Activated CD4-positive, CD25-positive, alpha-beta regulatory T cell treated with anti-CD3 and anti-CD28 coated beads, Interleukin-2, amount 50 U/mL, for 16 hours (primary cell): ENCODE results near the gene KCNT1.

ENCODE experiments used
- DNase-seq: peaks from one replicate; pipeline ENCODE4 v3.0.0-alpha.2; 2020; ENCODE audit warnings: low read depth, low spot score

The KCNT1 gene

DNA sequence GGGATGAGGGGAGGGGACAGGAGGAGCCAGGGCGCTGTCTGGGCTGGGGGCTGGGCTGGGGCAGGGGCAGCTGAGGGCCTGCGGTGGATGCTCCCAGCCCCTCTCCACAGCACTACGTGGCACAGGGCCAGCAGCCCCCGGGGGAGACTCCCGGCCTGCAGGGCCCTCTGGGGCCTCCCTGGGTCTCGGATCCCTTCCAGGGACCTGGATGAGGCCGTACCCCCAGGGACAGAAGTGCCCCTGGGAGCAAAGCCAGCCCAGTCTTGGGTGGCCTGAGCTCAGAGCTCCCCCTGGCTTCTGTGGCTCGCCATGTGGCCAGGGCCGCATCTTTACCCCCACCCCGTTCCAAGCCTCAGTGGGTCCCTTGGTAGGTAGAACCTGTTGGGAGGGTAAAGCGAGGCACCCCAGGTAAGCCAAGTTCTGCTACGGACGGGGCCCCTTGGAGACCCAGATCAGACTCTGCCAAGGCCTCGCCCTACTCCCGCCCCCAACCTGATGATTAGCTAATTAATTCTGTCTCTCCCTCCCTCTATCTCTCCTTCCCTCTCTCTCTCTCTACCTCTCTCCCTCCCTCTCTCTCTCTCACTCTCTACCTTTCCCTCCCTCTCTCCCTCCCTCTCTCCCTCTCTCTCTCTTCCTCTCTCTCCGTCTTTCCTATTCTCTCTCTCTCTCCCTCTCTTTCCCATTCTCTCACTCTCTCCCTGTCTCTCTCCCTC lies 24.3 kb downstream of the KCNT1 start:
- no peak for DNase-seq

DNA sequence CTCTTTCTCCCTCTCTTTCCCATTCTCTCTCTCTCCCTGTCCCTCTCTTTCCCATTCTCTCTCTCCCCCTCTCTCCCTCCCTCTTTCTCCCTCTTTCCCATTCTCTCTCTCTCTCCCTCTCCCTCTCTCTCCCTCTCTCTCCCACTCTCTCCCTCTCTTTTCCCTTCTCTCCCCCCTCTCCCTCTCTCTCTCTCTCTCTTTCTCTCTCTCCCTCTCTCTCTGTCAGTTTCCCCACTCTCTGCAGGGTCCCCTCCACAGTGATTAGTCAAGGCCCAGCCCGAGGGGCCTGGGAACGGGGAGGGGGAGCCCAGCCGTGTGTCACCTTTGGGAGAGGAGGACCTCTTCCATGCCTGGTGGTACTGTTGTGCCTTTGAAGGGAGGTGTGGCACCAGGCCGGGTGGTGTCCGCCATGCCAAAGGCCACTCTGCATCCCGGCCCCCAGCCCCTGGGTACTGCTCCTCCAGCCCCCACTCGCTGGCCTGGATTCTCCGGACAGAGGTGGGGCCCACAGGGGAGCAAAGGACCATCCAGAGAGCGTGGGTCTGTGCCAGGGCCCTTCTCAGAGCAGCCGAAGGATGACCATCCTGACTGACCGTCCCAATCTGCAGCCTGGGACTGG lies 25.4 kb downstream of the KCNT1 start:
- DNase-seq: no peak

DNA sequence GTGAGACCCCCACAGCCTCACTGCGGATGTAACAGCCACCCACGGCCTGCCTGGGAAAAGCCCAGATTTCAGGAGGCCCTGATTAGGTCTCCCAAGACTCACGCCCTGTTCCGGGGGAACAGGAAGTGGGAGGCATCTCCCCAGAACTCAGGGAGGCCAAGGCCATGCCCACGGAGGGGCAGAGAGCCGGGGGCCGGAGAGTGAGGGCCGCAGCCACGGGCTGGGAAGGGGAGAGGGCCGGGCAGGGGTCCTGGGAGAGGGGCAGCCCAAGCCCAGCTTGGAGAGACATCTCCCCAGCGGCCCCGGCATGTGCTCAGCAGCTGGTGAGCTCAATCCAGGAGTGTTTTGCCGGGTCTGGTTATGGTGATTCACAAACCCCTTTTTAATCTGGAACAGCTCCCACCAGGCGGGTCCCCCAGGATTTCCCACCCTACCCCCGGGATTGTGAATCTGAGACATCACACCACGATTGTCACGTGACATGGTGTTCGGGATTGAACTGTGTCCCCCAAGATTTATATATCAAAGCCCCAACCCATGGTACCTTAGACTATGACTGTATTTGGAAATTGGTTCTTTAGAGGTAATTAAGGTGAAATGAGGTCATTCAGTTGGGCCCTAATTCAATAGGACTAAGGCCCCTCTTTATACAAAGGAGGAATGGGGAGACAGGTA lies 26.6 kb downstream of the KCNT1 start:
- no peak for DNase-seq

DNA sequence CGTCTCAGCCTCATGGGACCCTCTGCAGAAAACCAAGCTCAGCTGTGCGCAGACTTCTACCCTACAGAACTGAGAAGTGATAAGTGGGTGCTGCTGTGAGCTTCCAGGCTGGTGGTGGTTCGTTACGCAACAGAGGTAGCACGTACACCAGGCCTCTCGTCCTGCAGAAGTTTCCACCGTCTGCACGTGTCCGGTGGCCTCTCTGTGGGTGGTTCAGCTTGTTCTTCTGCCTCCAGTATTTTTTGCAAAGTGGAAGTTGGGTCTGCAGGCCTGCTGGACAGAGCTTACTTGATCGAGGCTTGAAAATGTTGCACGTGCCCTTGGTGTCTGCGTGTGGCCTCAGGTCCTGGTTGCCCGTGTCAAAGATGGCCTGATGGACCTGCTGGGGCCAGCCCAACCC lies 27.5 kb downstream of the KCNT1 start:
- DNase-seq: no peak

DNA sequence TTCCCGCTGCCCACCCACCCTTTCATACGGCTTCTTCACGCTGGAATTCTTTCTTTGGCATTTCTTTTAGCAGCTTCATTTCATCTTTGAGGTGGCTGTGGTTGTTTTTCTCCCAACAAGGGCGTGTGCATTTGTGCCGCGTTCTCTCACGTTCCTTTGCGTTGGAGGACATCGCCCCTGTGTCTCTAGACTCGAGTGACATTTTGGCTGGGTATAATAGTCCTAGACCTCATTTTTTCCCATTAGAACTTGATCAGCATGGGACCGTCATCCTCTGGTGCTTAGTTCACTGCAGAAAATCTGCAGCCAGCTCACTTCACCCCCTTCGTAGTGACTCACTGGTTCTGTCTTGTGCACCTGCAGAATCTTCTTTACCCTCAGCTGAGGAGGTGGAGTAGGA lies 29.5 kb downstream of the KCNT1 start:
- DNase-seq: no peak

DNA sequence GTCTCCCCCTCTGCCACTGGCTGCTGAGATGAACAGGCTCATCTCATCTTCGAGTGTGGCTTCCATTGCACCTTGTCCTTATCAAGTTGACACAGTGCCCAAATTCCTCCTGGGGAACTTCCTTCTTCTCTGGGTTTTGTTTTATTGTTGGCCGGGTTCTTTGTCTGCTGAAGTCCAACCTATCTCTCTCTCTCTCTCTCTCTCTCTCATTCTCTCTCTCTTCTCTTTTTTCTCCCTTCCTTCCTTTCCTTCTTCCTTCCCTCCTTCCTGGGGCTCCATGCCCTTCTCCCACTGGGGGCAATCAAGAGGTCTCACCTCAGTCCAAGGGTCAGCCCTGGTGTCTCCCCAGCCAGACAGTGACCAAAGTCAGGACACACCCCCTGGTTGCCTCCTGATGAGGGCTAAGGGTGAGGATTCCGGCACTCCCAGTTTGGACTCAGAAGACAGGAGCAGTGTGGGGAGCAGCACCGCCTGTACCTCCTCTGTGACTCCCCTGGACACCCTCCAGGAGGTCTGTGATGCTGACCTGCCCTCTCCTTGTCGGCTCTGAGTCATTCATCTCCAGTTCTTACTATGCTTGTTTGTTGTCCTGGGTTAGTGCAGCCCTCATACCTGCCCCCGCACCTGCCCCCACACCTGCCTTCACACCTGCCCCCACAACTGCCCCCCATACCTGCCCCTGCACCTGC lies 30.7 kb downstream of the KCNT1 start:
- no peak for DNase-seq

DNA sequence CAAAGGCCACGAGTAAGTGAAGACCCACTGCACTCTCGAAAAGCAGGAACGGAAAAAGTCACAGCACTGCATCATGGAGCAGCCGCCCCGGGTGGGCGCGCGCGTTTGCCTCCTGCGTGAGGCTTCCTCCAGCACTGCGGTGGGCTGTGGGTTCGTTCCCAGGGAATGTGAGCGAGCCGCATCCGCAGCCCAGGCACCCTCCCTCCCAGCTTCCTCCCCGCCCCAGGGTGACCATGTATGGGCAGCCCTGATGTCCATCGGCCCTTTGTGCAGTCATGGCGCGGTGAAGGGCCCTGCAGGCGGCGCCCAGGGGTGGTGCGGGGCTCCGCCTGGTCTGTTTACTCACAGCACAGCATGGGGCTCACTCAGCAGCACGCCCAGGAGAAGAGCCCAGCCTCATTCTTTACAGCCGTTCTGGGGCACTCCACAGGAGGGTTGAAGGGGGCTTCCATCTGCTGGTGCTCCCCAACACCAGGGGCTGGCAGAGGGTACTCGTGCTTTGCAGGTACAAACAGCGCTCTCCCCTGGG lies 32.7 kb downstream of the KCNT1 start:
- DNase-seq: no peak

DNA sequence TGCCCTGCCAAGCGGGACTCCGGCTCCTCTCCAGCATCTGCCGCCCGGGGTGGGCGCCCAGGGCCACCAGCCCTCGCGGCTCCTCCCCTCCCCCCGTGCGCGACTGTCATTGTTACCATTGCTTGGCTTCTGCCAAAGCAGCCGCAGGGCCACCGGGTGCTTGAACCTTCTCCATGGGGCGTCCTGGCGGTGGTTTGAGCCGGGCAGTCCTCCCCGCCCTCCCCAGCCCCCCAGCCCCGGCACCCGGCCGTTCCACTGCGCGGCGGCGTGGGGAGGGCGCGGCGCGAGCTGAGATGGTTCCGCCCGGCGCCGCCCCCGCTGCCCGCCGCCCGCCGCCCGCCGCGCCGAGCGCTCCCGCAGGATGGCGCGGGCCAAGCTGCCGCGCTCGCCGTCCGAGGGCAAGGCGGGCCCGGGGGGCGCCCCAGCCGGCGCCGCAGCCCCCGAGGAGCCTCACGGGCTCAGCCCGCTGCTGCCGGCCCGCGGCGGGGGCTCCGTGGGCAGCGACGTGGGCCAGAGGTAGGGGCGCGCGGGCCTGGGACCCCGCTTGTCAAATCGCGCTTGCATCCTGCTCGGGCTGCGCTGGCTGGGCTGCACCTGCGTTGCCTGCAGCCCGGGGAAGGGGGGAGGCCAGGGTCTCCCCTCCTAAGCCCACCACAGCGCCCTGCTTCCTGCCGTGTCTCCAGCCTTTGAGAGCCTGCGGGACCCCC lies 34.4 kb downstream of the KCNT1 start:
- DNase-seq: no peak

DNA sequence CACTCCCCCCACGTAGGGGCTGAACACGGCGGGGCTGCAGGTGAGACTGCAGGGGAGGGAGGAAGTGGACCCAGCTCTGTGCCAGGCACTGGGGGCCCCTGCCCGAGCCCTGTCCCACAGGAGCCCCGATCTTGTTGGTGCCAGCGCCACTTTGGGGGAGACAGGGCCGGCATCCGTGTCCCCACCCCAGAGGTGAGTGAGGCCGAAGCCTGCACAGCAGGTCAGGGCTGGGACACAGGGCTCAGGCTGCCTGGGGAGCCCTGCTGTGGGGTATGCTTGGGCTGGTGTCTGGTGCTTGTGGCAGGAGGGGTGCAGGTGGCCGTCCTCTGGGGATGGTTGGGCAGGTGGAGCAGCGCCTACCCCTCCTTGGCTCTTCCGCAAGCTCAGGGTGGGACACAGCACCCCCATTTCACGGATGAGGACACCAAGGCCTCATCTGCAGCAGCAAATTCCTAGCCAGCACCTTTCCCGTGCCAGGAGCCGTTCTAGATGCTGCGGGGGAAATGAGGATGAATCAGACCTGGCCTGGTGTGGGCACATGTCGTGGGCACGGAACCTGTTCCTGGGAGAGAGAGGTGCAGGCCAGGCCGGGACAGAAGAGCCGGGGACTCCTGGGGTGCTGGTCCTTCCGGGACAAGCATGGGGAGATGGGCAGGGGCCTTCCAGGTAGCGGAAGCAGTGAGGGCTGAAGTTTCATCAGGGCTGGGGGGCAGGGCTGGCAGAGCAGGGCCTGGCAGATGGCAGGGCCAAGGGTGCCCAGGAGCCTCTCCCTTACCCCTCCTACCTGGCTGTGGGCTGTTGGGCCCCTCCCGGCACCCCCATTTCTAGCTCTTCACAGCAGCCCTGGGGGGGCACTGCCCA lies 35.2 kb downstream of the KCNT1 start:
- DNase-seq: no peak

DNA sequence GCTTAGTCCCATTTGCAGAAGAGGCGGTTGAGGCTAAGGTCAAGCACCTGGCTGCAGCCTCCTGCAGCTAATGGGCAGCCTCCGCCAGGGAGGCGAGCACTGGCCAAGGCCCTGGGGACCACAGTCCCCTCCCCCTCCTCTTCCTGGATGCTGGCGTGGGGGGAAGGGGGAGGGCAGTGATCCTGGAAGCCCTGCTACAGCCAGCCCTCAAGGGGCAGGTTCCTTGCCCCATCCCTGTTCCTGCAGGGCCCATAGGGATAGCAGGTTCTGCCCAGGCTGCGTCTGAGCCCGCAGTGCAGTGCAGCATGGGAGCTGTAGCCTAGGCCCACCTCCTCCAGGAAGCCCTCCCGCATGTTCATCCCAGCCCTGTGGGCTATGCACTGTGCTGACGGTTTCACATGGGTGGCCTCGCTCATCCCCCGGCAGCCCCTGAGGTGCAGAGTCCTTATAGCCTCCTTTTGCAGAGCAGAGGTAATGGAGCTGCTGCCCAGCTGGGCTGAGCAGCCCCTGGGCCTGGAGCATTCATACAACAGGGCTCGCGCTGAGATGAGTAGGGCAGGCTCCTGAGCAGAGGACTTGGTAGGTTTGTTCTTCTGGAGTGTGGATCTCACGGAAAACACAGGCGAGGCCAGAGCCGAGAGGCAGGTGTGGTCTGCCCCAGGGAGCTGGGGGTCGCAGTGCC lies 36.0 kb downstream of the KCNT1 start:
- DNase-seq: no peak

DNA sequence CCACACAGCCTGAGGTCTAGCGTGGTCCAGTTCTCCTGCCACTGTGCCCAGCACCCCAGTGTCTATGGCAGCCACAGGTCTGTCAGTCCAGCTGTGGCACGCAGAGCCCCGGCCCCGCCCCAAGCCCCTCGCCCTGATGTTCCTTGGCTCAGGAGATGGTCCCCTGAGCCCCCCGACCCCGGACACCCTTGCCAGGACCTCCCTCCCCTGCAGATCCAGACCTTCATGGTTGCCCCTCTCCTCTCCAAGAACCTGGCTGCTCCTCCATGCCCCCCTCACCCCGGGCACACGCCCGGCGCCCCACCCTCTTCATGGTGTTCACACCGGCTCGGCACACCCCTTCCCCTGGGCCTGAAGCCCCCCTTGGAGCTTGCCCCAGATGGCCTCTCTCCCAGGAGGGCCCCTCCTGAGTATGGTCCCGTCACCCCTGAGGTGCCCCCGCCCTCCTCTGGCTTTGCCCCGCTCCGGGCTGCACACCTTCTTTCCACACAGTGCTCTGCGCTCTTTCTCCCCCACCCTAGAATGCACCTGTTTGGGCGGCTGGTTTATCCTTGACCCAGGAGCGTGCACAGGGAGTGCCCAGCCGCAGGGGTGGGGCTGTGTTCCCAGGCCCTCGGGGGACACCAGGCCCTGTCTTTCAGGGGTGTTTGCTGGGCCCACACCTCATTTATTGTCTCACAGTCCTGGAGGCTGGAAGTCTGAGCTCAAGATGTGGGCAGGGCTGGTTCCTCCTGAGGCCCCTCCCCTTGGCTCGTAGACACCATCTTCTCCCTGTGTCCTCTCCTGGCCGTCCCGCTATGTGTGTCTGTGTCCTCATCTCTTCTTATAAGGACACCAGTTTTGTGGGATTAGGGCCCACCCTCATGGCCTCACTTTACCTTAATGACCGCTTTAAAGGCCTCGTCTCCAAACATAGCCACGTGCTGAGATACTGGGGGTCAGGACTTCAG lies 37.6 kb downstream of the KCNT1 start:
- no peak for DNase-seq

DNA sequence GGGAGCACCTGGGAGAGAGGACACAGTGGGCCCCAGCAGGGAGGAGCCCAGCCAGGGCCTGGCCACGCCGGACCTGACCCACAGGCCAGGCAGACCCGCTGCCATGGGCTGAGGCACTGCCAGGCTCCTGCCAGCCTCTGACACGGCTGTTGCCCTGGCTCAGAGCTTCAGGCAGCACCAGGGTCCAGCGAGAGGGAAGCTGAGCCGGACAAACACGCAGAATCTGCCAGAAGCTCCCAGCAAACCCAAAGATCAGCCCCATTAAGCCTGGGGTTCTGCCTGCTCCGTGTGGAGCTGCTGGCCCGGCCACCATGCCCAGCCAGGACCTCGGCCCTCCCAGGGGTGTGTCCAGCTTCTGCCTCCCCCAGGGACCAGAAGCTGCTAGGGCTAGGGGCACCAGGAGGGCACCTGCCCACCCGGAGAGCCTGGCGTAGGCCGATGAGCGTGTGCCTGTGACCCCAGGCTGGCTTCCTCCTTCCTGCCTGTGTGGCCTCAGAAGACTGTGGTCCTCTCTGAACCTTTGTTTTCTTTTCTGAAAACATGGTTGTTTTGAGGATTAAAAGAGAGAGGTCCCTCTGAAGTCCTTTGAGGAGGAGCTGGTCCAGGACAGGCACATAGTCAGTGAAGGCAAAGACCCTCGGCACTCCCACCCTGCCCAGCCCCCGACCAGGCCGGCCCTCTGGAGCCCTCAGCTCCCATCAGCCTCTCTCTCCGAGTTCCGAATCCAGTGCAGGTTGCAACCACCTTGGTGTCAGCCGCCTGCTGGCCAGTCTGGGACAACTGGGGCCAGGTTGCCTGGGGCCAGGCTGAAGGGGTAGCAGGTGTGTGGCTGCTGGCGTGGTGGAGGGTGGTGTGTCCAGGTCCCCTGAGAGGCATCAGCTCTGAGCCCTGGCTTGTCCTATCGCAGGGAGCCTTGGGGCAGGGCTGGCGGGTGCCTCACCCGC lies 39.6 kb downstream of the KCNT1 start:
- DNase-seq: no peak

DNA sequence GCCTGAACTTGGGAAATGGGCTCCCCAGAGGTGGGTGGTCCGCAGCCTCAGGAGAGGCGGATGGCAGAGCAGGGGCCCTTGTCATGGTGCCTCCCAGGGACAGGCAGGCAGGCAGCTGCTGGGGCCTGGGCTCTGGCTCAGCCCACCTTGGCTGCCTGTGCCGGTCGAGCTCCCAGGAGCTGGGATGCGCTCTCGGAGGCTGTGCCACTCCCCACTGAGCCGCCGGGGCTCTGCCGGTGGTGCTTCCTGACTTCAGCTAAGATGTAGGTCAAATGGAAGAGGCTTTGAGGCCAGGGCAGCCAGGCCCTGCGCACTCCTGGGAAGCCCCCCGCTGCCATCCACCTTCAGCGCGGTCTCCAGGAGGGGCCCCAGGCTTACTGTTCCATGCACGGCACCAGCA lies 41.0 kb downstream of the KCNT1 start:
- no peak for DNase-seq

DNA sequence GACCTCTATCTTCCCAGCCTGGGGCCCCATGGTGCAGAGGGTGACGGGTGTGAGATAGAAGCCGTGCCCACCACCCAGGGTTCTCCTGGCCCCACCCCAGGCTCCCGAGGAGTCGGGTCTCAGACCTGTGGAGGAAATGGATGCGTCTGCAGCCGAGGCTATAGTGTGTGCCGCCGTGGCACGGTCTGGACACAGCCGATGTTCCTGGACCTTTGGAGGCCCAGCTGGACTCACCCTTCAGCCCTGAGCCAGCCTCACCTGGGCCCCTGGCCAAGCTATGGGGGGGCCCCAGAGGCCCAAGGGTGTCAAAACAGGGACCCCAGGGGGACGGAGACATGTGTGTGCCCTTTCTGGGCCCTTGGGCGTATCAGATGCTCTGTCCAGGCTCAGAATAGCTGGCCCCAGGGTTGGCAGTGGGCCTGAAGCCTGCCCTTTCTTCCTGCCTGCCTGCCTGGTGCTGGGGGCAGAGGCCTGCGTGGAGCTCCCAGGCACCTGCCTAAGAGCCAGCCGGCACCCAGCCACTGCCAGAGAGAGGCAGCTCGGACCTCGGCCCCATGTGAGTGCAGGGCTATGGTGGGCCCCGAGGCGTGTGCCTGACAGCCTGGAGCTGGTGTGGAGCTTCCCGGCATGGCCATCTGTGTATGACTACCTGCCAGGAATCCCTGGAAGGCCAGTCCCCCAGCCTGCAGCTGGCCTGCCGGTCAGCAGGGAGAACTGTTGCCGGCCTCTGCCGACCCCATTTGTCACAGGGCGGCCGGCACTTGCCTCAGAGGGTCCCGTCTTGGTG lies 41.8 kb downstream of the KCNT1 start:
- no peak for DNase-seq

DNA sequence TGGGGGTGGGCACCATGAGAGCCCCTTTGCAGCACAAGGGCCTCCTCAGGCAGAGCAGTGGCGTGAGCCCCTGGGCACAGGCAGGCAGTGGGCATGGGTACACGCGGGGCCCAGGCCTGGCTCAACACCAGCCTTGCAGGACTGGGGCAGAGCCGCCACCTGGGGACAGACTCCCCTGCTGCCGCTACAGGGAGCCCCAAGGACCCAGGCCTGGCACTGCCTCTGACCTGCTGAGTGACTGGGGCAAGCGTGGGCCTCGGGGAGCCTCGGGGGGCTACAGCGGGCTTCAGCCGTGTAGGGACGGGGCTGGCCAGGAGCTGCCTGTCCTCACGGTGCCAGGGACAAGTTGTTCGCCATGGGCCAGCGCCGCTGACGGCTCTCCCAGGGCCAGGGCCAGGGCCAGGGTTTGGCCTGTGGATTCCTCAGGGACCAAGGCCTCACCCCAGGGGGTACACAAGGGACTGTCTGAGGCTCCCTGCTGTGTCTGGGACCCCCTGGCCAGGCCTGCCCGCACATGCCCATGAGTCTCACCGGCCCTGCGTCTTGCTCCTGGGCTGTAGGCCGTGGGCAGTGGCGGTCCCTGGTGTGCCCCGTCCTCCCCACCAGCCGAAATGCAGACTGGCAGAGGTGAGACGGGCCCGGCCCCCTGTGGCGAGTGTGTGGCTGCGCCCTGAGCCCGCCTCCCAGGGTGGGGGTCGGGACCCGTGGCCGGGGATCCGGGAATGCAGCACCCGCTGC lies 42.5 kb downstream of the KCNT1 start:
- DNase-seq: no peak

DNA sequence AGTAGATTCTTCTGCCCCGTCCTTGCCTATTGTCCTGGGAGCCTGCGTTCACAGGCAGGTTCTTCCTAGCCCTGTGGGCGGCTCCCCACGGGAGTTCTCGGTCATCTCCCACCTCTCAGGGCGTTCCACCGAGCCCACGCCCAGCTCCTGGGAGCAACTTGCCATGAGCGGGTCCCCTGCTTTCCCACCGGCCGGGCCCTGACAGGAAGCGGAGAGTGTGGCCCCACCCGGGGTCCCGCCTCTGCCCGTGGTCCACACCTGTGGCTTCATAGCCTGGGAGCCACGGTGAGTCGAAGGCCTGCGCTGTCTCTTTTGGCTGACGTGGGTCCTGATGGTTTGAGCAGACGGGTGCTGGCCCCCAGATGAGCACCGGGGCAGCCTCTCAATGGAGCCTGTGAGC lies 43.2 kb downstream of the KCNT1 start:
- DNase-seq: no peak
